ENCODE results near the gene CDKN2A.

Gene CDKN2A

GRCh38 chr9:21996438-21996837 is 2.2 kb upstream of the CDKN2A start:
- no peak for TF ChIP-seq CTCF (IDR thresholded peaks at IDR 0.05; ENCODE audit: borderline replicate concordance, insufficient read depth, low read depth, low read length)
- no peak overlapping the region for H3K4me3 ChIP-seq (ENCODE audit: low read depth, low read length)

GRCh38 chr9:21995666-21996398 is 1.6 kb upstream of the CDKN2A start:
- peak; percentile 15; the same call in 1 of the 2 replicates for TF ChIP-seq CTCF (IDR thresholded peaks at IDR 0.05; ENCODE audit: borderline replicate concordance, insufficient read depth, low read depth, low read length)
- peak overlapping the region; percentile 80 for H3K4me3 ChIP-seq (ENCODE audit: low read depth, low read length)

- H3K4me3 ChIP-seq (ENCODE audit: low read depth, low read length), result peak overlapping the region; percentile 80
- no peak for TF ChIP-seq CTCF (IDR thresholded peaks at IDR 0.05; ENCODE audit: borderline replicate concordance, insufficient read depth, low read depth, low read length)
These were observed 944 bp upstream of the CDKN2A start for GRCh38 chr9:21995006-21995665.

- H3K4me3 ChIP-seq (ENCODE audit: low read depth, low read length), result peak within 1 kb of the TSS; percentile 80
- TF ChIP-seq CTCF (IDR thresholded peaks at IDR 0.05; ENCODE audit: borderline replicate concordance, insufficient read depth, low read depth, low read length), result 0 out of 2 replicates have a peak, but pooled peaks have one; percentile 16
These were observed 389 bp upstream of the CDKN2A start, which contains the start of gene CDKN2B-AS1 for GRCh38 chr9:21994556-21995005. Gene CDKN2B-AS1, plus strand, starts transcription at chr9:21994791.

GRCh38 chr9:21993007-21993406 is 1.2 kb downstream of the CDKN2A start:
- H3K4me3 ChIP-seq (ENCODE audit: low read depth, low read length), result peak overlapping the region; percentile 80
- TF ChIP-seq CTCF (IDR thresholded peaks at IDR 0.05; ENCODE audit: borderline replicate concordance, insufficient read depth, low read depth, low read length), result no peak

GRCh38 chr9:21991072-21991959 is 2.9 kb downstream of the CDKN2A start:
- no peak overlapping the region for H3K4me3 ChIP-seq (ENCODE audit: low read depth, low read length)
- no peak for TF ChIP-seq CTCF (IDR thresholded peaks at IDR 0.05; ENCODE audit: borderline replicate concordance, insufficient read depth, low read depth, low read length)
